IMR-90 (cell line): ENCODE data around the gene TRMO. TPM values are rescaled to one million over a fixed set of nuclear protein-coding genes. Genes with fewer than 3 reads are reported as not detected.

ENCODE experiments used
- ATAC-seq: fragments of 200-7000 bp; cut with Tn5 transposase; 2 replicates; pipeline ENCODE4 v1.9.1; 2020; ENCODE audit warnings: low read depth, mild to moderate bottlenecking, moderate library complexity
- BruUV-seq: library from RNA; stranded (reverse); fragments of 400-500 nt; replicated peaks from 2 replicates; lab custom pipeline; 2021; lab: Mats Ljungman, UMichigan
- CTCF ChIA-PET: fragments of 300-600 bp; formaldehyde crosslinking; extraction: SDS; loops from one replicate; lab custom pipeline; 2021; ENCODE audit warnings: antibody characterized with exemption; lab: Yijun Ruan, JAX
- POLR2A ChIA-PET: fragments of 300-600 bp; sonication (Branson Sonifier 250); formaldehyde crosslinking; loops from one replicate; lab custom pipeline; 2022; ENCODE audit warnings: antibody characterized with exemption; ENCODE audit not compliant: unreplicated experiment; lab: Charles Lee
- DNase-seq: peaks from one replicate; pipeline ENCODE4 v3.0.0; 2013
- H2AFZ ChIP-seq: replicated peaks from 2 replicates; pipeline ENCODE3; 2013; ENCODE audit warnings: low read length, mild to moderate bottlenecking; ENCODE audit not compliant: poor library complexity
- H2AK5ac ChIP-seq: 2 replicates; pipeline ENCODE4 v1.6.1; 2013; ENCODE audit warnings: low read depth, low read length, inconsistent platforms
- H2AK9ac ChIP-seq: replicated peaks from 2 replicates; pipeline ENCODE3; 2013; ENCODE audit warnings: mild to moderate bottlenecking, low read depth, low read length, moderate library complexity; ENCODE audit not compliant: poor library complexity
- H2BK120ac ChIP-seq: 2 replicates; pipeline ENCODE4 v1.6.1; 2013; ENCODE audit warnings: low read depth, low read length, inconsistent platforms
- H2BK15ac ChIP-seq: 3 replicates; pipeline ENCODE4 v1.6.1; 2013; ENCODE audit warnings: low read depth, low read length, inconsistent platforms
- H2BK20ac ChIP-seq: 2 replicates; pipeline ENCODE4 v1.6.1; 2013; ENCODE audit warnings: low read depth, mild to moderate bottlenecking, inconsistent platforms, low read length, moderate library complexity
- H2BK5ac ChIP-seq: 2 replicates; pipeline ENCODE4 v1.6.1; 2013; ENCODE audit warnings: mild to moderate bottlenecking, low read depth, low read length, inconsistent platforms; ENCODE audit not compliant: poor library complexity, severe bottlenecking
- H3K14ac ChIP-seq: replicated peaks from 2 replicates; pipeline ENCODE4 v1.6.1; 2013; ENCODE audit warnings: low read depth, low read length, inconsistent platforms
- H3K18ac ChIP-seq: 2 replicates; pipeline ENCODE4 v1.6.1; 2013; ENCODE audit warnings: low read depth, low read length, control low read depth
- H3K23ac ChIP-seq: 2 replicates; pipeline ENCODE4 v1.6.1; 2013; ENCODE audit warnings: low read depth, low read length, inconsistent platforms
- H3K27ac ChIP-seq: 2 replicates; pipeline ENCODE4 v1.5.1; 2013; ENCODE audit warnings: mild to moderate bottlenecking, control low read depth, low read length; ENCODE audit not compliant: insufficient read depth
- H3K27me3 ChIP-seq: 2 replicates; pipeline ENCODE4 v1.6.1; 2013; ENCODE audit warnings: low read length; ENCODE audit not compliant: control insufficient read depth, insufficient read depth
- H3K36me3 ChIP-seq: 2 replicates; pipeline ENCODE4 v1.6.1; 2013; ENCODE audit warnings: low read length, mixed read lengths; ENCODE audit not compliant: control insufficient read depth, insufficient read depth
- H3K4ac ChIP-seq: 2 replicates; pipeline ENCODE4 v1.6.1; 2013; ENCODE audit warnings: low read depth, low read length, inconsistent platforms
- H3K4me1 ChIP-seq: 2 replicates; pipeline ENCODE4 v1.6.1; 2013; ENCODE audit warnings: low read length, mixed read lengths; ENCODE audit not compliant: control insufficient read depth, insufficient read depth
- H3K4me2 ChIP-seq: 2 replicates; pipeline ENCODE4 v1.6.1; 2013; ENCODE audit warnings: low read depth, mild to moderate bottlenecking, control low read depth, low read length, moderate library complexity
- H3K4me3 ChIP-seq: 2 replicates; pipeline ENCODE4 v1.5.1; 2013; ENCODE audit warnings: low read depth, mild to moderate bottlenecking, control low read depth, low read length, moderate library complexity; ENCODE audit not compliant: insufficient read depth
- H3K56ac ChIP-seq: 2 replicates; pipeline ENCODE4 v1.6.1; 2013; ENCODE audit warnings: low read length, inconsistent platforms; ENCODE audit not compliant: insufficient read depth; ENCODE audit errors: extremely low read depth
- H3K79me1 ChIP-seq, 2 experiments: 2 replicates each; pipeline ENCODE4 v1.6.1; 2013; ENCODE audit warnings: low read length in 2 of 2, inconsistent platforms in 1 of 2, low read depth in 1 of 2
- H3K9ac ChIP-seq: 2 replicates; pipeline ENCODE4 v1.6.1; 2013; ENCODE audit warnings: low read depth, low read length, control low read depth
- H3K9me1 ChIP-seq: 2 replicates; pipeline ENCODE4 v1.6.1; 2013; ENCODE audit warnings: low read length, inconsistent platforms; ENCODE audit not compliant: insufficient read depth
- H3K9me3 ChIP-seq: 2 replicates; pipeline ENCODE4 v1.6.1; 2013; ENCODE audit warnings: low read length; ENCODE audit not compliant: control insufficient read depth, insufficient read depth
- H4K20me1 ChIP-seq: 2 replicates; pipeline ENCODE4 v1.6.1; 2013; ENCODE audit warnings: low read length, inconsistent platforms; ENCODE audit not compliant: insufficient read depth
- H4K5ac ChIP-seq: 2 replicates; pipeline ENCODE4 v1.6.1; 2013; ENCODE audit warnings: mild to moderate bottlenecking, low read depth, low read length, control low read depth
- H4K8ac ChIP-seq, 2 experiments: 2 replicates each; pipeline ENCODE4 v1.6.1; 2013; ENCODE audit warnings: low read depth in 2 of 2, low read length in 2 of 2, control low read depth in 1 of 2, inconsistent platforms in 1 of 2
- H4K91ac ChIP-seq: 2 replicates; pipeline ENCODE4 v1.6.1; 2013; ENCODE audit warnings: low read depth, low read length, inconsistent platforms; ENCODE audit not compliant: insufficient read depth
- CEBPB ChIP-seq: IDR thresholded peaks from 2 replicates; pipeline ENCODE4 v1.6.1; 2012; ENCODE audit warnings: low read depth, low read length, improper control_type of control experiment
- CTCF ChIP-seq: conservative IDR thresholded peaks from 2 replicates; pipeline ENCODE4 v1.5.1; 2012; ENCODE audit warnings: mild to moderate bottlenecking, low read depth, low read length, improper control_type of control experiment
- FOS ChIP-seq: fragments of 150-350 bp; IDR thresholded peaks from 2 replicates; pipeline ENCODE4 v1.6.1; 2016; ENCODE audit warnings: low read depth, low read length
- MAZ ChIP-seq: IDR thresholded peaks from 2 replicates; pipeline ENCODE4 v1.6.1; 2012; ENCODE audit warnings: low read depth, mild to moderate bottlenecking, low read length, improper control_type of control experiment, moderate library complexity, borderline replicate concordance
- MXI1 ChIP-seq: IDR thresholded peaks from 2 replicates; pipeline ENCODE4 v1.6.1; 2012; ENCODE audit warnings: low read depth, mild to moderate bottlenecking, low read length, moderate library complexity, borderline replicate concordance
- NFE2L2 ChIP-seq: fragments of 150-350 bp; IDR thresholded peaks from 2 replicates; pipeline ENCODE4 v1.6.1; 2016; ENCODE audit warnings: low read depth, mild to moderate bottlenecking, low read length
- POLR2A ChIP-seq: IDR thresholded peaks from 2 replicates; pipeline ENCODE4 v1.6.1; 2012; ENCODE audit warnings: mild to moderate bottlenecking, low read depth, low read length
- RAD21 ChIP-seq: IDR thresholded peaks from 2 replicates; pipeline ENCODE4 v1.6.1; 2012; ENCODE audit warnings: low read length, improper control_type of control experiment
- RFX5 ChIP-seq: IDR thresholded peaks from 2 replicates; pipeline ENCODE4 v1.8.0; 2012; ENCODE audit warnings: low read depth, mild to moderate bottlenecking, low read length, moderate library complexity
- SMC3 ChIP-seq: fragments of 150-350 bp; IDR thresholded peaks from 2 replicates; pipeline ENCODE4 v1.6.1; 2016; ENCODE audit warnings: low read depth, mild to moderate bottlenecking, antibody characterized with exemption, low read length, moderate library complexity
- USF2 ChIP-seq: fragments of 150-350 bp; IDR thresholded peaks from 2 replicates; pipeline ENCODE4 v1.6.1; 2017; ENCODE audit warnings: mild to moderate bottlenecking, antibody characterized with exemption, low read length, low read depth
- WGBS, 2 experiments: methylation state at CpG; one replicate each; pipeline versions ENCODE4 v1.1.5 to v1.1.7; 2013; ENCODE audit warnings: missing lambda C conversion rate in 2 of 2; ENCODE audit not compliant: insufficient read length in 1 of 2; ENCODE audit errors: extremely low coverage in 2 of 2; 5-methylcytosine and 5-hydroxymethylcytosine counted together
- dilution Hi-C: fragments of 300-500 bp; cut with HindIII; formaldehyde crosslinking; loops from one replicate; pipeline ENCODE4 v1.14.3; 2018; ENCODE audit warnings: low sequenced_read_pairs; ENCODE audit not compliant: unreplicated experiment
- in situ Hi-C: fragments of 300-500 bp; cut with MboI; formaldehyde crosslinking; loops from 3 replicates; pipeline ENCODE4 v1.14.3; 2019; ENCODE audit warnings: low sequenced_read_pairs, inconsistent platforms, mixed read lengths
- intact Hi-C: fragments of 100-400 bp; cut with micrococcal nuclease; formaldehyde crosslinking; loops from 2 replicates; pipeline ENCODE4 v1.10.0; 2022
- polyA plus RNA-seq, 3 experiments: library from polyadenylated mRNA; depleted of rRNA; stranded (reverse); fragments of >200 nt; gene quantifications; 2 replicates each; pipeline ENCODE4 v1.2.3, GENCODE V29; 2012; ENCODE audit warnings: low replicate concordance in 1 of 3
- total RNA-seq: library from RNA; depleted of rRNA; stranded (reverse); fragments of >200 nt; gene quantifications from 2 replicates; pipeline ENCODE4 v1.2.3, GENCODE V29; 2012
- TF ChIP-seq, protein P1 (sequence below): fragments of 150-350 bp; IDR thresholded peaks from 2 replicates; pipeline ENCODE4 v1.6.1; 2016; ENCODE audit warnings: low read depth, mild to moderate bottlenecking, low read length, moderate library complexity, borderline replicate concordance

The TRMO gene
- total and polyA plus RNA-seq, 2 of the 4 experiments (the other 2 are of a cell fraction) = 10.2 to 19.9 TPM

GRCh38 chr9:97903177-97903576 lies 19.1 kb downstream of the TRMO start:
- CTCF ChIA-PET = no interaction called here
- BruUV-seq = no TSS peak
- Histone ChIP-seq H3K79me1 (peaks cover 14 to 20% of the 10 kb centered on the region in 2 experiments; a peak in 3 of 4 replicates), H3K4ac (no peak overlapping the region), H3K9ac (no peak overlapping the region), H2BK120ac (no peak overlapping the region), H2BK15ac (no peak overlapping the region), H2AFZ (no peak overlapping the region), H2BK20ac (no peak overlapping the region), H2BK5ac (no peak overlapping the region), H3K27me3 (no peaks in the 10 kb centered on the region), H4K5ac (no peak overlapping the region), H3K27ac (no peak overlapping the region), H3K36me3 (peaks cover 7% of the 10 kb centered on the region; the same call in 1 of the 2 replicates), H2AK9ac (no peak overlapping the region), H2AK5ac (no peak overlapping the region), H4K8ac (no peak overlapping the region), H3K14ac (no peak overlapping the region), H3K56ac (no peak overlapping the region), H4K91ac (no peak overlapping the region), H3K9me1 (peaks cover 5% of the 10 kb centered on the region; the same call in 1 of the 2 replicates), H3K23ac (no peak overlapping the region), H3K4me2 (no peak overlapping the region), H3K4me3 (no peak overlapping the region), H4K20me1 (0 out of 2 replicates have a peak, but pooled peaks cover 3% of the 10 kb centered on the region), H3K9me3 (no peaks in the 10 kb centered on the region), H3K4me1 (no peaks in the 10 kb centered on the region), H3K18ac (no peak overlapping the region)
- dilution Hi-C loops (no loop called here), in situ Hi-C loops (loop anchor here (5.0 kb wide), 1 partner anchor 191 kb away; no protein-coding TSS in a partner anchor), intact Hi-C loops (no loop called here)
- POLR2A ChIA-PET = interaction anchor here (0.6 kb wide), 1 partner anchor 352 kb away, joined by 3 read pairs; the partner anchor contains the start of gene TBC1D2
- no CpG with 5 or more reads among the region's 1 CpG for WGBS, 2 experiments
- TF ChIP-seq MXI1 = no peak
- no peak for TF ChIP-seq RFX5
- no peak for TF ChIP-seq SMC3
- no peak for TF ChIP-seq POLR2A
- no peak for TF ChIP-seq FOS
- TF ChIP-seq USF2 = no peak
- no peak for TF ChIP-seq CTCF
- no peak for TF ChIP-seq RAD21
- no peak for TF ChIP-seq CEBPB
- TF ChIP-seq, protein P1, sequence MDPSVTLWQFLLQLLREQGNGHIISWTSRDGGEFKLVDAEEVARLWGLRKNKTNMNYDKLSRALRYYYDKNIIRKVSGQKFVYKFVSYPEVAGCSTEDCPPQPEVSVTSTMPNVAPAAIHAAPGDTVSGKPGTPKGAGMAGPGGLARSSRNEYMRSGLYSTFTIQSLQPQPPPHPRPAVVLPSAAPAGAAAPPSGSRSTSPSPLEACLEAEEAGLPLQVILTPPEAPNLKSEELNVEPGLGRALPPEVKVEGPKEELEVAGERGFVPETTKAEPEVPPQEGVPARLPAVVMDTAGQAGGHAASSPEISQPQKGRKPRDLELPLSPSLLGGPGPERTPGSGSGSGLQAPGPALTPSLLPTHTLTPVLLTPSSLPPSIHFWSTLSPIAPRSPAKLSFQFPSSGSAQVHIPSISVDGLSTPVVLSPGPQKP = no peak
- TF ChIP-seq MAZ = no peak
- no peak for TF ChIP-seq NFE2L2
- no peak for DNase-seq
- ATAC-seq = no peak
